ENCODE measurements around the gene ADAMTS2.
"Not testable (repeated sequence)": the region's sequence is repeated elsewhere in the genome, so short reads cannot be mapped to it uniquely, and the experiment has no call there.

The ADAMTS2 gene

DNA sequence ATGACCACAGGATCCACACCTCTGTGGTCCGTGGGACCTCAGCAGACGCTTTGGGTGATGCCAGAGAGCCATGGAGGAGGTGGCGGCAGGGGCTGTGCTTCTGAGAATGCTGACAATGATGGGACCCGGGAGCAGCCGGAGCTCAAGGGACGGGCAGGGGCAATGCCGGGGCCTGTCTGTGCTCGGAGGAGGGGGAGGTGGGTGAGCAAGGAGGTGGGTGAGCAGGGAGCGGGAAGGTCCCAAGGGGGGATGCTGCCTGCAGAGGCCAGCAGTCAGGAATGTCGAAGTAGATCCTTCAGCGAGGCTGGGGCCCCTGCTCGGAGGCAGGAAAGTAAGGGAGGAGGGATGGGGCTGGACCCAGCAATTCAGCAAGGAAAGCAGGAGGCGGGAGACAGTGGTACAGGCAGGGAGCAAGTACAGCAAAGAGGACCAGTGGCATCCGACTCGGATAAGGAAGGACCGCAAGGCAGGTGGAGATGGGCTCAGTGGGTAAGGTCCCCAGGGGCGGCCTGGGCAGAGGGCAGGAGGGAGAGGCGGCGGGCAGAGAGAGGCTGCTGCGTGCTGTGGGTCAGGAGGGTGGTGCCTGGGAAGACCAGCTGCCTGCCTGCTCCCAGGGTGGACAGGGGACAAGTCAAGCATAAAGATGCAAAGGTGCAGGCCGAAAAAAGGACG lies 49.0 kb downstream of the ADAMTS2 start:
- DNase-seq (ENCODE audit: low read depth, low spot score) = no peak

DNA sequence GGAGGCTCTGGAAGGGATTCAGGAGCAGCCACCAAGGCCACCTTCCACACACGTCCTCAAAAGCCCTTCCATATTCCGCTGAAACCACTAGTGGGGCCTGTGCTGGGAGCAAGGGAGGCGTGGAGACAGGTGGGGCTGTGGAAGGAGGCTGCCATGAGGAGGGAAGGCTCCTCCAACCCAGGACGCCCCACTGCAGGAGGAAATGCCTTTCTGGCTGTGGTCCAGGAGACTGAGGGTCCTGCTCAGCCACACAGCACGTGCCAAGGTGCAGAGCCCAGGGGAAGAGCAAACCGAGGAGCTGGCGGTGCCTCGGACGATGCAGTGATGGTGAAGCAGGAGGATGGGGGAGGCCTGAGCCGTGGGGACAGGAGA lies 49.5 kb downstream of the ADAMTS2 start:
- DNase-seq (ENCODE audit: low read depth, low spot score) = no peak

DNA sequence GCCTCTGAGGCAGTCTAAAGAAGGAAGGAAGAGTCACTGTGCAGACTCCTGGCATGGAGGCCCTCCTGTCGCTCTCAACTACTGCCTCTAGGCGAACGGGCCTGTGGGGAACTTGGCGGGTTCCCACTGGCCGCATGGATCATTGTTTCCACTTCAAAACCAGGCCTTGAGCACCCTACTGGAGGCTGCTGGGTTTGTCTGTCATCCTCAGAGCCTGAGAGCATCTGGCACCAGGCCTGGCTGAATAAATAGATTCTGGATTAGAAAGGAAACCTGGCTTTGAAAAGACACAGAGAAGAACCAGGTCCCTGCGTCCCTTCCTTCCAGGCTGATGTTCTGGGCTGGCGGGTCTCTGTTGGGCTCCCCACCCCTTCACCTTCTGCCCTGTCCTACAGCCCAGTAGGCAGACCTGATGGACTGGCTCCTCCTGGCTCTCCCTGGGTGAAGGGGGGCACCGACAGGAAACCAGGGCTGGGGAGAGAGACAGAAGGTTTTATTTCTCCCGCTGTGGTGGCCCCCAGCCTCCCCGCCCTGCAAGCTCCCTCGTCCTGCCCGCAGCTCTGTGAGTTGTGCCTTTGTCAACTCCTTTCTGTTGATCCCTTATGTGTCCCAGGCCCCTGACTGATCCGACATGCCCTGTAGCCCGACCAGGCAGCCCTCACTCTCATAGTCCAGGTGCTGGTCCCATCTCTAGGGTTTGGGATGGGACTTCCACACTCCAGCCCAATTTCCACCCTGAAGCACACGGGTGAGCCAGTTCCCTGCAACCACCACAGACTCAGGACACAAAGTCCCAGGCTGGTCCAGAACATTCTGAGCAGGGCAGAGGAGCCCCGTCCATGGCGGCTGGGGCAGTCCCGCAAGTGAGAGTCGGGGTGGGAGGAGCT lies 50.1 kb downstream of the ADAMTS2 start:
- DNase-seq (ENCODE audit: low read depth, low spot score) = no peak

DNA sequence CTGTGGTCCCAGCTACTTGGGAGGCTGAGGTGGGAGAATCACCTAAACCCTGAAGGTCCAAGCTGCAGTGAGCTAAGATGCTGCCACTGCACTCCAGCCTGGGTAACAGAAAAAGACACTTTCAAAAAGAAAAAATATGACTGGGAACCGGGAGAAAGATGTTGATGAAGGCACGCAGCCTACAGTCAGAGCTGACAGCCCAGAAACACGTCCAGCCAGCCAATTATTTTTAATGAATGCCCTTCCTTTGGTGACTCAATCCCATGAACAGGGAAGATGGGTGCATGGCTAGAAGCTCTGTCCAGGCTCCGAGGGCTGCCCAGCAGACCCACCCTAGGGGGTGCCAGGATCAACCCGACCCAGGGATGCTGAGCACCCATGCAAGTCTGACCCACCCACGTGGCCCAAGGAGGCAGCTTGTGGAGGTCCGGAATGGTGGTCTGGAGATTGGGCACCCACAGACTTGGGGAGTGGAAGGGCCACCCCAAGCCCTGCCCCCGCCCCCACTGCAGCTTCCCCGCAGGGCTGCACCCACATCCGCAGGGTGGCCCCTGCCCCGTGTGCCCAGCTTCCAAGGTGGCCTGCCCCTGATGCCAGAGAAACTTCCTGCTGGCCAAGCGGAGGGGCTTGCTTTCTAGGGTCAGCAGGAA lies 51.0 kb downstream of the ADAMTS2 start:
- DNase-seq (ENCODE audit: low read depth, low spot score) = no peak

DNA sequence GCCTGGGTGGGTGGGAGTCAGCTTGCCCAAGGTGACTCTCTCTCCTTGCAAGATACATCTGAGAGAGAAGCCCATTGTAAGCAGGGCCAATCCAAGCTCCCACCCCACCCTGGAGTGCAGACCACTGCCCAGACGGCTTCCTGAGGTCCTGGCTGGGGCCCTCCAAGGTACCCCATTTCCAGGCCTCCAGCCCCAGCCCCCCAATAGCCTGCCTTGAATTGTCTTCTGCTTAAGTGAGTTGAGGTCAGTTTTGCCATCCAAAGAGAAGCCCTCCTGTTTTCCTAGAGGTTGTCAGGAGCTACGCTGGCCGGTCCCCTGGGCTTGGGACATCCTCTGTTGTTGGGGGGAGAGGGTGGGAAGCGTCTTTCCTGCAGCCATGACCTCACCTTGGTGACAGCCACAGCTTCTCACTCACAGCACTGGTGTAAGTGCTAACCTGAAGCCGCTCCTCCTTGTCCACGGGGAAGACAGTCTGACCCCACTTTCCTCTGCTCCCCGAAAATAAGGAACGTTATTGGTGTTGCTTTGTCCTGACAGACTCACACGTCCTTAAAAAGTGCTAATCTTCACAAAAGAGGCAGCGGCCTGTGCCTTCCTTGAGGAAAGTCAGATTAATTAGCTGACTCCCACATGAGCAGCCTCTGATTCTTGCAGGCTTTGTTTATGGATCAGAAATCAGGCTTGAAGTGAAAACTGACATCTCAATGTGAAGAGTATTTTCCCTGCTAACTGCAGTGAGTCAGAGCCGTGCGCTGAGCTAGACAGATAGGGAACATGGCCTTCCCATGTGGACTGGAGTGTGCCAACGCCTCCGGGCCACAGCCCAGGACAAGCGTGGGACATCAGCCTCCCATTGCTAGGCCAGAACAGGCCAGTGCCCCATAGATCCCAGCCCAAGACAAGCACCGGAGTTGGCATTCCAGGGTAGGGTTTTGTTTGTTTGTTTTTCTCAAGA lies 52.3 kb downstream of the ADAMTS2 start:
- no peak for DNase-seq (ENCODE audit: low read depth, low spot score)

DNA sequence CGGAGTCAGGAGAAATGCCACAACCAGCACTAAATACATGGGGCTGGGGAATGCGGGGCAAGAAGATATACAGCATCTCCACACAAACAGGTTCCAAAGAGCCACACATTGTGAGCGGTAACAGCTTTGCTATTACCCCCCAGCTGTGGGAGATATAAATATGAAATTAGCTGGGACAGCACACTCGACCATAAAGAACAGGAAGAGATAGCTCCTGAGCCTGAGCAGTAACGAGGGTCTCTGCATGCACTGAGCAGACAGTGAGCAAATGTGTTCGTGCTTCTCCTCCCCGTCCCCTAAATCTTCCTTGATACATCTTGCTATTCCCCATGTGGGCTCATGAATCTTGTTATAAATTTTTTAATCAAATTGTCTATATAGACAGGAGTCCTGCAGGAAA lies 53.1 kb downstream of the ADAMTS2 start:
- DNase-seq (ENCODE audit: low read depth, low spot score) = no peak

DNA sequence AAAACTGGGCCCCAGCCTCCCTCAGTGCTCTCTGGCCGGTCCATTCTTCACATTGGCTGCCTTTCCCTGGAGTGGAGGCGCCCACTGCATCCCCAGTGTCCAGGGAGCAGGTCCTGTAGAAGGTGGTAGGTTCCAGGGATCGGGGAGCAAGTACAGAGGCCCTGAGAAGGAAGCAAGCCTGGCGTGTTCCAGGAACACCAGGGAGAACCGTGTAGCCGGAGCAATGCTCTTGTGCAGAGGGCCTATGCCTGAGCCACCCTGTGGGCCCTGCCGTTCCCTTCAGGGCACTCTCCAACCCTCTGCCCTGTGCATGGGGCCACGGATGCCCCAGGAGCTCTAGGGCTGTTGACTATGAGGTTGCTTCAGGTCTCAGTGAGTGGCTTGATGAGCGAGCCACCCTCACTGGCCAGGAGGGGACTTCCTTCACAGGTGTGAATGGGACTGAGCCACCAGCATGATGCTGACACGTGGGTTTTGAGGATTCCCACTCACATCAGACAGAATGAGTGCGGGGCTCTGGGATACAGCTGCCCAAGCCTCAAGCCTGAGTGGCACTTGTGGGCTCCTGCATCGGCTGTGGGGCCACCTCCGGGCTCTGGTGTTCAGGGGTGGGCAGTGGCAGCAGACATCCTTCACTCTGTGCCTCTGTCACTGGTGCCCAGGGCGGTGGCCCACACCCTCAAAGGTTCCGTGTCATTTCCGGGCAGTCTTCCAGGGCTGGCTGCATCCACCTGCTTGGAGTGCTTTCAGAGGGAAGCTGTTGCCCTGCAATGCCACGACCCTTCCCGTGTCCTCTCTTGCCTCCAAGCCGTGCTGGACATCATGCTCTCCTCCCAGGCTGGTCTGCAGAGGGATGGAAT lies 54.4 kb downstream of the ADAMTS2 start:
- no peak for DNase-seq (ENCODE audit: low read depth, low spot score)

DNA sequence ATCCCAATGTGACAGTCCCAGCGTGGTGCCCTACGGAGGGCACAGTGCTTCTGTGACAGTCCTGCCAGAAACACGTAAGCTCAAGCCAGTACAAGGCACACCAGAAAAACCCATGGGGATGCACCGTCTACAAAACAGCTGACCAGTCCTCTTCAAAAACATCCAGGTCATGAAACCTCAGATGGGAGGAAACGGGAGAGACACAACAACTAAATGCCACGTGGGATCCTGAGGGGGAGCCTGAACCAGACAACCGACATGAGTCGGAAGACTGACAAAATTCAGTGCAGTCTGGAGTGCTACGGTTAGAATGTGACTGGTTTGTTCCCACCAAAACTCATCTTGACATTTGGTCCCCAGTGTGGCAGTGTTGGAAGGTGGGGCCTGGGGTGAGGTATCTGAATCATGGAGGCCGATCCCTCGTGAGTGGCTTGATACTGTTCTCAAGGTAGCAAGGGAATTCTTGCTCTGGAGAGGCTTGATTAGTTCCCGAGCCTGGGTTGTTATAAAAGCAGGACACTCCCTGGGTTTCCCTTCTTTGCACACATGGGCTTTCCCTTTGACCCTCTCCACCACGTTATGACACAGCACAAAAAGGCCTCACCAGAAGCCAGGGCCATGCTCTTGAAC lies 55.4 kb downstream of the ADAMTS2 start:
- no peak for DNase-seq (ENCODE audit: low read depth, low spot score)

DNA sequence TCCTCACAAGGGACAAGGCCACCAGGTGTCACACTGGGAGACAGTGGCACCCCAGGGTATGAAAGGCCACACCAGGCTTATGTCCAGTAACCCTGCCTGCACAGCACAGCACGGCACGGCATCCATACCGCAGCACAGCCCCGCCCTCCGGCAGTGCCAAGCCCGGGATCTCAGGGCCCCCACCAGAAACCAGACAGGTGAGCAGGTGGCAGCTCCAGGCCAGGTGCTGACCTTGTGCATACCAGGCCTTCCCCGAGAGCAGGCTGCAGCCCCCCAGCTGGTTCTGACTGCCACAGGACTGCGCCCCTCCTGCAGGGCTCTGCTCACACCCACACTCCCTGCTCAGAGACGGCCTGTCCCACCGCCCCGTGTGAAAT lies 56.5 kb downstream of the ADAMTS2 start:
- no peak for DNase-seq (ENCODE audit: low read depth, low spot score)

DNA sequence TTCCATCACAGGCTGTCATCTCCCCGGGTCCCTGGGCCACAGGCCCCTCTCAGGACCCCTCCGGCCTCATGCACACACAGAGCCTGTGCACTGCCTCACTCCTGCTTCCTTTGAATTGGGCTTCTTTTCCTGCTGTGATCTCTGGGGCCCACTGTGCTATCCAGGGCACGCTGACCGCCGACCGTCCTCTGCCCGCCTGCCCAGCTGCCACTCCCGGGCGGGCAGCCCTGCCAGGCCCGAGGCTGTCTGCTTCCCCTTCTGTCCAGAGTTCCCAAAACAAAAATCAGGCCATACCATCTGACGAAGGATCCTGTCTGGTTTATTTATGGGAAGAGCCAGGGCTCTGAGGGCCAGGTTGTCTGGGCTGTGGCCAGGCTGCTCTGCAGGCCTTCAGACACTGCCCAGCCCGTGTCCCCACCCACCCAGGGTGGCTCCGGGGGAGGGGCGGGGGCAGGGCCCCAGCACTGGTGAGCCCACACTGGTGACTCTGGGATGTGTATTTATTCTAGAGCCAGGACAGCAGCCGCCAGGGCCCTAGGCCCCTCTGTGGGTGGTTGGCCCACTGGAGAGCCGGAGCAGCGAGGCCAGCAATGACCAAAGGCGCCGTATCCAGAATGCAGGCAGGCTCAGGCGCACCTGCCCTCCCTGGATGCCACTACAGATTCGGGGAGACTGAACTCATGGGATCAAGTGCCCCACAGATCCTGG lies 57.0 kb downstream of the ADAMTS2 start:
- DNase-seq (ENCODE audit: low read depth, low spot score) = no peak

DNA sequence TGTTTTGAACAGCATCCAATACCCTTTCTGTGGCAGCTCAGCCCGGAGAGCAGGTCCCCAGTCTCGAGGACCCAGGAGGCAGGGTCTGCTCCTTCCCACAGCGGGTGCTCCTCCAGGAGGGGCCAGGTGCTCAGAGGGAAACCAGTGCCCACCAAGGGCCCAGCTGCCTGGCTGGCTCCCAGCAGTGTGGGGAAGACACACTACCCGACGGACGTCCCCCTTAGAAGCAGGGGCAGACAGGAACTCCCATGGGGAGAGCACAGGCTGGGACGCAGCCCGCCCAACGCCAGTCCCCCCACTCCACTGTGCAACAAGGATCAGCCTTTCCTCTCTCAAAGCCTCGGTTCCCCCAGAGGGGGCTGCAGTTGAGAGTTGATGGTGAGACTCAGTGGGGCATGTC lies 57.6 kb downstream of the ADAMTS2 start:
- no peak for DNase-seq (ENCODE audit: low read depth, low spot score)

DNA sequence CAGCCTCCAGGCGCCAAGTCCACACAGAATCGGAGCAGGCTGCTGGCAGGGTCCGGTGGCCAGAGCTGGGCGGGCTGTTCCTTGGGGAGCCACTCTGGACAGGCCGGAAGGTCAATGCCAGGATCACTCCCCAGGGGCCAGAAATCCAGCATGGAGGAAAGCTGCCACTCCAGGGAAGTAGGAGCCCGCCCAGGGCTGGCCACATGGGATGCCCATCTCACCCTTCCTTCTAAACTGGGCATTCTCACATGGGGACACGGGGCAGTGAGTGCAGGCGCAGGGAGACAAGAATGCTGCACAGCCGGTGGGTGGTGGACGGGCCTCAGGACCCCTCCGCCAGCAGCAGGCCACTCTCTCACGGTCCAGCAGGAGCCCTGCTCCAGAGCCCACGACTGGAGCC lies 58.2 kb downstream of the ADAMTS2 start:
- no peak for DNase-seq (ENCODE audit: low read depth, low spot score)

DNA sequence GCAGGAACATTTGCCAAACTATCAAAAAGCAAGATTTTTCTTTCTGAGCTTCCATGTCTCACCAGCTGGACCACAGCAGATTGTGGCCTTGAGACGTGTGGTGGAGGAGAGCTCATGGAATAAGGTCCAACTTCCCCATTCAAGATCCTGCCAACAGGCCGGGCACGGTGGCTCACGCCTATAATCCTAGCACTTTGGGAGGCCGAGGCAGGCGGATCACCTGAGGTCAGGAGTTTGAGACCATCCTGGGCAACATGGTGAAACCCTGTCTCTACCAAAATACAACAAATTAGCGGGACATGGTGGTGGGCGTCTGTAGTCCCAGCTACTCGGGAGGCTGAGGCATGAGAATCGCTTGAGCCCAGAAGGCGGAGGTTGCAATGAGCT lies 59.5 kb downstream of the ADAMTS2 start:
- DNase-seq (ENCODE audit: low read depth, low spot score) = not testable (repeated sequence)

DNA sequence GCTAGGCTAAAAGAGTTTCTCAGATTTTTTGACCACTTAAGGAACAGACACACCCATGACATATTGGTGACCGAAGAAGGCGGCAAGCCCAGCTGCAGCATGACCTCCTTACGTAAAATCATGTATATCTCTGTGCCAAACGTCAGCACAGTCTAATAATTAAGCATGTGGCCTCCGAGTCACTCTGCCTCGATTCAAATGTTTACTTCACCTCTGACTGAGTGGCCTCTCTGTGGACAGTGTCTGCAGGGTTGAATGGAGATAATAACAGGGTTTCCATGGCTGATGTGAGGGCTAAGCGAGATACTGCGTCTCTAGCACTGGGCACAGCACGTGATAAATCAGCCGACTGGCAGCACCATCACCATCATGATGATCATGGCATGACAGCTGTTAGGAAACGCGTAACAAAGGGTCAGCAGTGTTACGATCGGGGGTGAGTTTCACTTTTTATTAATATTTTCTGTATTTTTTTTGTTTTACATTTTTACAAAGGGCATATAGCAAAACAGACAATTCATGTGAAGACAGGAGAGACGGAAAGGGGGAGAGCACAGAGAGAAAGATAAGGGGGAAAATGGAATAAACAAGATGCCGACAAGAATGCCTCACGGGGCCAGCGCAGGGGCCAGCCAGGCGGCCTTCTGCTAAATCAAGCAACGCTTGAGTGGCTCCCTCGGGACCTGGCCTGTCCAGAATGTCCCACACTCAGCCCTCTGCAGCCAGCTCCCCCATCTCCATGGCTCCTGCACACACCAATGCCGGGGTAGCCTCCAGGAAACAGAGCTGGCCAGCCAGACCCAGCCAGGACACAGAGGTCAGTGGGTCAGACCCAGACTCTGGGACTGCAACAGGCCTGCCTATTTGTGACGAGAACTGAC lies 60.3 kb downstream of the ADAMTS2 start:
- no peak for DNase-seq (ENCODE audit: low read depth, low spot score)

DNA sequence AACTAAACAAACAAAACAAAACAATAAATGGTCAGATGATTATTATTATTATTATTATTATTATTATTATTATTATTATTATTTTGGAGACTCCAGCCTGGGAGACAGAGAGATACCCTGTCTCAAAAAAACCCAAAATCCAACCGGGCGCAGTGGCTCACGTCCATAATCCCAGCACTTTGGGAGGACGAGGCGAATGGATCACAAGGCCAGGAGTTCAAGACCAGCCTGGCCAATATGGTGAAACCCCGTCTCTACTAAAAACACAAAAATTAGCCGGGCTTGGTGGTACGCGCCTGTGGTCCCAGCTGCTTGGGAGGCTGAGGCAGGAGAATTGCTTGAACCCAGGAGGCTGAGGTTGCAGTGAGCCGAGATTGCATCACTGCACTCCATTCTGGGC lies 61.4 kb downstream of the ADAMTS2 start:
- not testable (repeated sequence) for DNase-seq (ENCODE audit: low read depth, low spot score)

DNA sequence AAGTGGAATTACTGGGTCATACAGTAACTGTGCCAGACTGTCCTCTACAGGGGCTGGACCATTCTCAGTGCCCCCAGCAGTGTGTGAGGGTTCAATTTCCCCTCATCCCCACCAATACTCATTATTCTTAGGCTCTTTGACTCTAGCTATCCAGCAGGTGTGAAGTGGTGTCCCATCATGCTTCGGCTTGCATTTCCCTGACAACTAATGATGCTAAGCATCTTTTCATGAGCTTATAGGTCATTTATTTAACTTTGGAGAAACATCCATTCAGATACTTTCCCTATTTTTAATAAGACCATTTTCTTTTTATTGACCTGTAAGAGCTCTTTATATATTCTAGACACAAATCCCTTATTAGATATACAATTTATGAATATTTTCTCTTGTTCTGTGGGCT lies 63.6 kb downstream of the ADAMTS2 start:
- DNase-seq (ENCODE audit: low read depth, low spot score) = no peak

DNA sequence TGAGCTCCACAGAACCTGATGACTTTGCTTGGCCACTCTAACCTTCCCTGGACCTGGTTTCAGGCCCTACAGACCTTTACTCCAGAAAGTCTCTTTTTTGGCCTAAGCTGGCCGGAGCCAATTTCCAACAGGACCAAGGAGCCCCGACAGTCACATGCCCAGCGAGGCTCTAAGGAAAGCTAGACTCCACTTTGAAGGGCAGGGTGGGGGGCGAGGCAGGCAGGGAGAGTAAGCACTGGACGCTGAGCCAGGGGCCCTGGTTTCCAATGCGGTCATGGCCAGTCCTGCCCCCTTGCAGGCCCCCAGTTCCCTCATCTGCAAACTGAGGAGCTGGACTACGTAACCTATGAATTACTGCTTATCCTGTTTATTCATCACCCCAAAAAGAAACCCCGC lies 65.2 kb downstream of the ADAMTS2 start:
- DNase-seq (ENCODE audit: low read depth, low spot score) = no peak

DNA sequence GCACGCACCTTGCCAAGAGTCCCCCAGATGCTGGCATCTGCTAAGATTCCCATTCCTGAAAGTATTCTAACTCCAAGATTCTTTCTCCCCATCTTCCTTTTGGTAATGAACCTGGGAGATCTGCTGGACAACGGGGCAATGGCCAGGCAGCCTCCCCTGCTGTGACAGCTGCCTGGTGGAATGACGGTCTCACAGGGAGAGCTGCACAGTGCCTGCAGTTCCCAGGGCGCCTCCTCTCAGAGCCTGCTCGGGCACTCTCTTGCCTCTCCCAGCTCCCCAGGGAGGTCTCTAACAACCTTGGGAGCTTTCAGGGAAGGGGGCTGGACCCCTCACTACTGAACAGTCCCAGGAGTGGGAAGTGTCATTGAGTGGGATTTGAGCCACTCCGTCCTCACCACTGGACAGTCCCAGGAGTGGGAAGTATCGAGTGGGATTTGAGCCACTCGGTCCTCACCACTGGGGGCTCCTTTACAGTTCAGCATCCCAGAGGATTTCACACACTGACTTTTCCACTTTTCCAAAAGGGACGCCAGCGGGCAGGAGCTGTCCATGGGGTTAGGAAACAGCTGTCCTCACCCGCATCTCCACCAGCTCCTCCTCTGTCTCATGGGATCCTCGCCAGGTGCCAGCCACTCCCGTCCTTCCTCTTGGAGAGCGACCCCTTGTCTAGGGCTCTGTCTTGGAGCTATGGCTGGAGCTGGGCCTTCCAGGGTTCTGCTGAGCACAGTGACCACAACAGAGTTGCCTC lies 65.7 kb downstream of the ADAMTS2 start:
- DNase-seq (ENCODE audit: low read depth, low spot score) = no peak

All from iPS DF 19.7 (cell line).